Measurements from ENCODE around the gene TRPC4AP. TPM values are rescaled to one million over a fixed set of nuclear protein-coding genes. Genes with fewer than 3 reads are reported as not detected.

The TRPC4AP gene
- total RNA-seq, 2 experiments from 2014 or later: 31.9 to 38.8 TPM

GRCh38 chr20:35111141-35111888 is 18.7 kb upstream of the TRPC4AP start:
- intact Hi-C loops (cut with micrococcal nuclease; ENCODE audit: unreplicated experiment): no loop called here
- Histone ChIP-seq H4K20me1 (ENCODE audit: insufficient read depth, low read length) (no peaks in the 10 kb centered on the region), H3K4me1 (ENCODE audit: insufficient read depth, low read length, poor library complexity, severe bottlenecking) (no peaks in the 10 kb centered on the region), H3K4me2 (ENCODE audit: low read length) (no peak overlapping the region), H3K36me3 (ENCODE audit: insufficient read depth, low read length) (no peaks in the 10 kb centered on the region), H2AFZ (ENCODE audit: low read length) (no peak overlapping the region), H3K9me2 (ENCODE audit: insufficient read depth, low read length) (no peaks in the 10 kb centered on the region), H3K27ac (ENCODE audit: low read depth, low read length, poor library complexity, severe bottlenecking) (no peak overlapping the region), H3K9me3 (ENCODE audit: low read length) (no peaks in the 10 kb centered on the region), H3K79me2 (ENCODE audit: insufficient read depth, low read depth, low read length) (no peaks in the 10 kb centered on the region), H3K4me3 (ENCODE audit: low read depth, low read length, poor library complexity, severe bottlenecking) (no peak overlapping the region)
- POLR2A ChIA-PET: interaction anchor here (0.6 to 0.7 kb wide), 2 partner anchors 26 to 83 kb away, joined by 4 read pairs; no protein-coding TSS in a partner anchor
- TF ChIP-seq, protein P1, sequence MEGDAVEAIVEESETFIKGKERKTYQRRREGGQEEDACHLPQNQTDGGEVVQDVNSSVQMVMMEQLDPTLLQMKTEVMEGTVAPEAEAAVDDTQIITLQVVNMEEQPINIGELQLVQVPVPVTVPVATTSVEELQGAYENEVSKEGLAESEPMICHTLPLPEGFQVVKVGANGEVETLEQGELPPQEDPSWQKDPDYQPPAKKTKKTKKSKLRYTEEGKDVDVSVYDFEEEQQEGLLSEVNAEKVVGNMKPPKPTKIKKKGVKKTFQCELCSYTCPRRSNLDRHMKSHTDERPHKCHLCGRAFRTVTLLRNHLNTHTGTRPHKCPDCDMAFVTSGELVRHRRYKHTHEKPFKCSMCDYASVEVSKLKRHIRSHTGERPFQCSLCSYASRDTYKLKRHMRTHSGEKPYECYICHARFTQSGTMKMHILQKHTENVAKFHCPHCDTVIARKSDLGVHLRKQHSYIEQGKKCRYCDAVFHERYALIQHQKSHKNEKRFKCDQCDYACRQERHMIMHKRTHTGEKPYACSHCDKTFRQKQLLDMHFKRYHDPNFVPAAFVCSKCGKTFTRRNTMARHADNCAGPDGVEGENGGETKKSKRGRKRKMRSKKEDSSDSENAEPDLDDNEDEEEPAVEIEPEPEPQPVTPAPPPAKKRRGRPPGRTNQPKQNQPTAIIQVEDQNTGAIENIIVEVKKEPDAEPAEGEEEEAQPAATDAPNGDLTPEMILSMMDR (conservative IDR thresholded peaks at IDR 0.05; ENCODE audit: low read length): no peak
- TF ChIP-seq EZH2phosphoT487 (IDR thresholded peaks at IDR 0.05; ENCODE audit: borderline replicate concordance, low read depth, low read length): no peak
- no peak for DNase-seq (ENCODE audit: low spot score)
- BruUV-seq (replicated peaks): no TSS peak
- CTCF ChIA-PET (ENCODE audit: unreplicated experiment): interaction anchor here (0.5 kb wide), 1 partner anchor 35 kb away, joined by 4 read pairs; no protein-coding TSS in a partner anchor

- no TSS peak for BruUV-seq (replicated peaks)
- no peak overlapping the region for H3K27ac ChIP-seq (ENCODE audit: low read depth, low read length, poor library complexity, severe bottlenecking)
- no peaks in the 10 kb centered on the region for H3K36me3 ChIP-seq (ENCODE audit: insufficient read depth, low read length)
These were observed 16.3 kb upstream of the TRPC4AP start for GRCh38 chr20:35108921-35109320.

More at GRCh38 chr20:35108921-35109320, 16.3 kb upstream of the TRPC4AP start:
- Histone ChIP-seq H3K9me2 (ENCODE audit: insufficient read depth, low read length) (no peaks in the 10 kb centered on the region), H3K4me2 (ENCODE audit: low read length) (no peak overlapping the region), H4K20me1 (ENCODE audit: insufficient read depth, low read length) (no peaks in the 10 kb centered on the region), H3K4me1 (ENCODE audit: insufficient read depth, low read length, poor library complexity, severe bottlenecking) (no peaks in the 10 kb centered on the region), H3K4me3 (ENCODE audit: low read depth, low read length, poor library complexity, severe bottlenecking) (no peak overlapping the region), H2AFZ (ENCODE audit: low read length) (no peak overlapping the region), H3K79me2 (ENCODE audit: insufficient read depth, low read depth, low read length) (no peaks in the 10 kb centered on the region), H3K9me3 (ENCODE audit: low read length) (no peaks in the 10 kb centered on the region)
- intact Hi-C loops (cut with micrococcal nuclease; ENCODE audit: unreplicated experiment): no loop called here
- DNase-seq (ENCODE audit: low spot score): no peak
- TF ChIP-seq EZH2phosphoT487 (IDR thresholded peaks at IDR 0.05; ENCODE audit: borderline replicate concordance, low read depth, low read length): no peak
- TF ChIP-seq, protein P1 (conservative IDR thresholded peaks at IDR 0.05; ENCODE audit: low read length): no peak
- ChIA-PET CTCF (ENCODE audit: unreplicated experiment) (no interaction called here), POLR2A (no interaction called here)

Data from OCI-LY7 (cell line).